ENCODE results near the gene RNLS.

DNA sequence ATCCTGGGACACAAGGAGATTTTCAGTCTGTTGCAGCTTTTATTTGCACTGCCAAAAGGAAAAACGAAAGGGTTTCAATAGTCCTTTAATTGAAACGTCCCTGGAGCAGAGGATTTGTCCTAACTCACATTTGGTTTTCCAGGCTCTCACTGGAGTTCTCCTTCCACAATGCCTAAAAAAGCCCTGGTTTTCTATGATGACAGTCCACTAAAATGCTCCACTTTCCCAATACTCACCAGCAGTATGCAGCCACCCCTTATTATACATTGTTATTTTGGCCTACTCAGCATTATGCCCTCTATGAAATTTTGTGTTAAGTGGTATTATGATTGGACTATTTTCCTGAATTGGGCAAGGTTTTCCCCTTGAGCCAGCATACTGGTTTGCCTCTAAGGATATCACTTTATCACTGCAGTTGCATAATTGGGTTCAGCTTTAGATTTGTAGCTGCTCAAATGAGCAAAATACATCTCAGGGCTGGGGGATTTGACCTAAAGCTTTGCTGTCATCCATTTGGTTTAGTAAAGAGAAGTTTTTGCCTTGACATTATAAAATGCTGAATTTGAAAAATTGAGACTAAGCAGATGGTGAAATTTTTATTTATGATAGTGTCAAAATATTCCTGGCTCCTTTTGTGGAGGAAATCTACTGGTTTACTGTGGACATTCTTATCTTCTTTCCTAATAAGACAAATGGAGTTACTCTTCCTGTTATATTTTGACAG lies 239.2 kb downstream of the RNLS start:
- TF ChIP-seq CTCF (IDR thresholded peaks at IDR 0.05): no peak
- TF ChIP-seq POLR2AphosphoS5 (IDR thresholded peaks at IDR 0.05): peak in 1 of 4 donors; percentile 54
- no peak for TF ChIP-seq POLR2A (IDR thresholded peaks at IDR 0.05)

Data from sigmoid colon (tissue), 4 donors.